ENCODE data around the gene ECD.
A peak's percentile ranks its signal among the peaks of the same experiment; 100 is the strongest.

The ECD gene

DNA sequence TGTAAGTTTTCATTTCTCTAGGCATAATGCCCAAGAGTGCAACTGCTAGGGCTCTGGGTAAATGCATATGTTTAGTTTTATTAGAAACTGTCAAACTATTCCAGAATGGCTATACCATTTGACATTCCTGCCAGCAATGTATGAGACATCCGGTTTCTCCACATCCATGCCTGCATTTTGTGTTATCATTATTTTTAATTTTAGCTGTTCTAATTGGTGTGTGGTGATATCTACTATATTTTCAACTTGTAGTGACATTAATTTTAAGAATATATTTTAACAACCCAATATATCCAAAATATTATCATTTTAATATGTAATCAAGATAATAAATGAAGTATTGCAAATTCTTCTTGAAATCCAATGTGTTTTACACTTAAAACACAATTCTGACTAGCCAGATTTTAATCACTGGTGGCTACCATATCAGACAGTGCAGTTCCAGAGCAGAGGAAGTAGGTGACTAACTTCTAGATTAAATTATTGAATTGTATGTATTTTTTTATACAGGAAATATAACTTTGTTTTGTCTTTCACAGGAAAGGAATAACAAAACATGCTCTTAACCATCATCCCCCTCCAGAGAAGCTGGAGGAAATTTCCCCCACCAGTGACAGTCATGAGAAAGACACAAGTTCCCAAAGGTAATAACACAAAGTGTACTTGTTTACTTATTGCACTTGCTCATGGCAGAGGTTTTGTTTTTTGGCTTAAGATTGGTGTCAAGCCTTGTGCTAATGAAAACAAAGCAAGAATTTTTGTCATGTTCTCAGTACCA, 6.5 kb upstream of the ECD start:
- H3K4me3 ChIP-seq (ENCODE audit: low read depth, low read length): no peak overlapping the region
- no peak for DNase-seq (ENCODE audit: low read depth)
- TF ChIP-seq, protein P1, sequence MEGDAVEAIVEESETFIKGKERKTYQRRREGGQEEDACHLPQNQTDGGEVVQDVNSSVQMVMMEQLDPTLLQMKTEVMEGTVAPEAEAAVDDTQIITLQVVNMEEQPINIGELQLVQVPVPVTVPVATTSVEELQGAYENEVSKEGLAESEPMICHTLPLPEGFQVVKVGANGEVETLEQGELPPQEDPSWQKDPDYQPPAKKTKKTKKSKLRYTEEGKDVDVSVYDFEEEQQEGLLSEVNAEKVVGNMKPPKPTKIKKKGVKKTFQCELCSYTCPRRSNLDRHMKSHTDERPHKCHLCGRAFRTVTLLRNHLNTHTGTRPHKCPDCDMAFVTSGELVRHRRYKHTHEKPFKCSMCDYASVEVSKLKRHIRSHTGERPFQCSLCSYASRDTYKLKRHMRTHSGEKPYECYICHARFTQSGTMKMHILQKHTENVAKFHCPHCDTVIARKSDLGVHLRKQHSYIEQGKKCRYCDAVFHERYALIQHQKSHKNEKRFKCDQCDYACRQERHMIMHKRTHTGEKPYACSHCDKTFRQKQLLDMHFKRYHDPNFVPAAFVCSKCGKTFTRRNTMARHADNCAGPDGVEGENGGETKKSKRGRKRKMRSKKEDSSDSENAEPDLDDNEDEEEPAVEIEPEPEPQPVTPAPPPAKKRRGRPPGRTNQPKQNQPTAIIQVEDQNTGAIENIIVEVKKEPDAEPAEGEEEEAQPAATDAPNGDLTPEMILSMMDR (IDR thresholded peaks at IDR 0.05; ENCODE audit: low read depth, low read length, missing control alignments): no peak

DNA sequence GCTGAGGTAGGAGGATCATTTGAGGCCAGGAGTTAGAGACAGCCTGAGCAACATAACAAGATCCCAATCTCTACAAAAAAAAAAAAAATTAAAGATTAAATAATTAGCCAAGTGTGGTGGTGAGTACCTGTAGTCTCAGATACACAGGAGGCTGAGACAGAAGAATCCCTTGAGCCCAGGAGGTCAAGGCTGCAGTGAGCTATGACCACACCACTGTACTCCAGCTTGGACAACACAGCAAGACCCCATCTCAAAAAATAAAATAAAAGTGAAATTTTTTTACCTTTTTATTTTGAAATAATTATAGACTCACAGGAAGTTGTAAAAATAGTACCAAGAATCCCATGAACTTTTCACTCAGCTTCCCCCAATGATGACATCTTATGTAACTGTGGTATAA, 5.1 kb upstream of the ECD start:
- TF ChIP-seq, protein P1 (IDR thresholded peaks at IDR 0.05; ENCODE audit: low read depth, low read length, missing control alignments): no peak
- no peak for DNase-seq (ENCODE audit: low read depth)
- no peak overlapping the region for H3K4me3 ChIP-seq (ENCODE audit: low read depth, low read length)

DNA sequence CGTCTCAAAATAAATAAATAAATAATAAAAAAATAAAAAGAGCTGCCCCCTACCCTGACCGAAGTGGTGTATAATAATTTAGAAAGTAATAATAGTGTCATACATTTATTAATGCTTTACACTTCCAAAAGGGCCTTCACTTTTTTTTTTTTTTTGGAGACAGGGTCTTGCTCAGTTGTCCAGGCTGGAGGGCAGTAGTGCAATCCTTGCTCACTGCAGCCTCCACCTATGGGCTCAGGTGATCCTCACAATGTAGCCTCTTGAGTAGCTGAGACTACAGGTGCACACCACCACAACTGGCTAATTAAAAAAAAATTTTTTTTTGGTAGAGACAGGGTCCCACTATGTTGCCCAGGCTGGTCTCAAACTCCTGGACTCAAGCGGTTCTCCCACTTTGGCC, 1.5 kb upstream of the ECD start:
- H3K4me3 ChIP-seq (ENCODE audit: low read depth, low read length): no peak overlapping the region
- TF ChIP-seq, protein P1 (IDR thresholded peaks at IDR 0.05; ENCODE audit: low read depth, low read length, missing control alignments): no peak
- no peak for DNase-seq (ENCODE audit: low read depth)

DNA sequence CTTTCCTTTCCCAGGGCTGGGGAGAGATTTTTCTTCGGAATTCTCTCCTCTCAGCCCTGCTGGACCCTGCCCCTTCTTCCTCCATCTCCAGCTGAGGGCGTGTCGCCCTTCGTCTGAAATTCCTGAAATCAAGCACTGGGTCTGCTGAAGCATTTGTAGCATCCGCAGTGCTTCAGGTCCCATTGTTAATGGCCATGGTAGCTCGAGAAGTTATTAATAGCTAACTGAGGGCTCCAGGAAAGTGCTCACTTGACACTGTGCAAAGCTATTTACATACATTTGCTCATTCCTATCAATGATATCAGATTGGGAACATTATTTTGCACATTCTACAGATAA, 626 bp upstream of the ECD start:
- peak overlapping the region; percentile 80 for H3K4me3 ChIP-seq (ENCODE audit: low read depth, low read length)
- DNase-seq (ENCODE audit: low read depth): no peak

DNA sequence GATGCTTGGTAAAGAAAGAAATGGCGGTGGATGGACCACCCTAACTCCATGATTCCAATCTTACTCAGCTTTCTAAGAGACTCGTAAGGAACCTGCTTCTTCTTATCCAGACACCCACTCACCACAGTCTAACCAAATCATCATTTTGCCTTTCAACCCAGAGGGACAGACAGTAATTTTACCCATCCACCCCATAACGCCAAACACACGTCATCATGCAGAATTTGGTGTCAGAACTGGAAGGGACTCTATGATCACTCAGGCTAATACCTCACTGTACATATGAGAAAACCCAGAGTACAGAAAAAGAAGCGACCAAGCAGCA, 388 bp downstream of the ECD start:
- peak overlapping the region; percentile 80 for H3K4me3 ChIP-seq (ENCODE audit: low read depth, low read length)
- DNase-seq (ENCODE audit: low read depth): no peak
- TF ChIP-seq, protein P1 (IDR thresholded peaks at IDR 0.05; ENCODE audit: low read depth, low read length, missing control alignments): no peak

More for the DNA sequence above, 626 bp upstream of the ECD start:
- TF ChIP-seq, protein P1 (IDR thresholded peaks at IDR 0.05; ENCODE audit: low read depth, low read length, missing control alignments): no peak

DNA sequence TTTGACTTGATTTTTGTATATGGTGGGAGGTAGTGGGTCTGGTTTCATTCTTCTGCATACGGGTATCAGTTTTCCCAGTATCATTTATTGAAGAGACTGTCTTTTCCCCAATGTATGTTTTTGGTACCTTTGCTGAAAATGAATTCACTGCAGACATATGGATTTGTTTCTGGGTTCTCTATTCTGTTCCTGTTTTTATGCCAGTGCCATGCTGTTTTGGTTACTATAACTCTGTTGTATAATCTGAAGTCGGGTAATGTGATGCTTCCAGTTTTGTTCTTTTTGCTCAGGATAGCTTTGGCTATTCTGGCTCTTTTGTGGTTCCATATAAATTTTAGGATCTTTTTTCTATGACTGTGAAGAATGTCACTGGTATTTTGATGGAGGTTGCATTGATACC, 836 bp downstream of the ECD start:
- no peak for DNase-seq (ENCODE audit: low read depth)
- TF ChIP-seq, protein P1 (IDR thresholded peaks at IDR 0.05; ENCODE audit: low read depth, low read length, missing control alignments): no peak
- peak overlapping the region; percentile 80 for H3K4me3 ChIP-seq (ENCODE audit: low read depth, low read length)

DNA sequence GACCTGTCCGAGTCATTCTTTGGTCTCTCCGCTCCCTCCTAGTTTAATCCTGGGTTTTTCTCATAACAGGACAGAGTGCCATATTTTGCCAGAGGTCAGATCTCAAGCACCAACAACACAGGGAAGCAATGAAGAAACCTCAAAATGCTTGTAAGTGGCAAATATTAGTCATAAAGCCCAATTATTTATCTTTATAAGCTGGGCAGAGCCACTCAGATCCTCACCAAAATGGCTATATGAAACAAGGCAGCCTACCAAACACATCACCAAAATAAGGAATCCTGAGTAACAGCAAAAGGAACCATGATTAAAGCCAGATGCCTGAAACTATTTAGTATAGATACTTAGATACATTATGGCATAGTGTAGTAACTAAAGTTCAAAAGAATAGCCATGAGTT, 4.7 kb downstream of the ECD start:
- H3K4me3 ChIP-seq (ENCODE audit: low read depth, low read length): no peak overlapping the region
- TF ChIP-seq, protein P1 (IDR thresholded peaks at IDR 0.05; ENCODE audit: low read depth, low read length, missing control alignments): no peak
- DNase-seq (ENCODE audit: low read depth): no peak

Measured in GM12864 (cell line).